Fibroblast of peridontal ligament (primary cell): ENCODE measurements around the gene PLA2G4E.

Experiments
- DNase-seq: peaks from one replicate; pipeline ENCODE4 v3.0.0-alpha.2; 2010; ENCODE audit errors: extremely low read depth

Gene PLA2G4E

GRCh38 chr15:42018306-42019224 is 2.3 kb downstream of the PLA2G4E start:
- DNase-seq, result no peak

GRCh38 chr15:42016971-42017370 is 3.9 kb downstream of the PLA2G4E start:
- no peak for DNase-seq

- DNase-seq, result no peak
Observed at GRCh38 chr15:42014406-42014805, 6.4 kb downstream of the PLA2G4E start.

GRCh38 chr15:42012928-42013482 is 7.8 kb downstream of the PLA2G4E start:
- DNase-seq, result no peak

GRCh38 chr15:42012241-42012640 is 8.6 kb downstream of the PLA2G4E start:
- DNase-seq, result no peak

GRCh38 chr15:42011074-42011473 is 9.8 kb downstream of the PLA2G4E start:
- DNase-seq, result no peak

- DNase-seq, result no peak
Observed at GRCh38 chr15:42010434-42010833, 10.4 kb downstream of the PLA2G4E start.

- DNase-seq, result no peak
Observed at GRCh38 chr15:42009474-42009873, 11.4 kb downstream of the PLA2G4E start.

- DNase-seq, result no peak
Observed at GRCh38 chr15:42009022-42009421, 11.8 kb downstream of the PLA2G4E start.

- no peak for DNase-seq
Observed at GRCh38 chr15:42007386-42007785, 13.5 kb downstream of the PLA2G4E start.

GRCh38 chr15:42002333-42002732 is 18.5 kb downstream of the PLA2G4E start:
- no peak for DNase-seq

- DNase-seq, result no peak
Observed at GRCh38 chr15:42001236-42001635, 19.6 kb downstream of the PLA2G4E start.

- no peak for DNase-seq
Observed at GRCh38 chr15:41999290-42000285, 21.3 kb downstream of the PLA2G4E start.

GRCh38 chr15:41997845-41998244 is 23.0 kb downstream of the PLA2G4E start:
- no peak for DNase-seq

- no peak for DNase-seq
Observed at GRCh38 chr15:41996921-41997592, 23.8 kb downstream of the PLA2G4E start.

GRCh38 chr15:41996376-41996775 is 24.5 kb downstream of the PLA2G4E start:
- DNase-seq, result no peak

GRCh38 chr15:41995476-41995855 is 25.4 kb downstream of the PLA2G4E start:
- DNase-seq, result no peak

GRCh38 chr15:41994772-41995475 is 25.9 kb downstream of the PLA2G4E start:
- DNase-seq, result no peak

GRCh38 chr15:41994171-41994650 is 26.6 kb downstream of the PLA2G4E start:
- DNase-seq, result no peak

- DNase-seq, result no peak
Observed at GRCh38 chr15:41993472-41994170, 27.2 kb downstream of the PLA2G4E start.
